IMR-90 (cell line): ENCODE measurements around the gene IL2RG. TPM values are rescaled to one million over a fixed set of nuclear protein-coding genes. Genes with fewer than 3 reads are reported as not detected.

ENCODE experiments used
- ATAC-seq: fragments of 200-7000 bp; cut with Tn5 transposase; 2 replicates; pipeline ENCODE4 v1.9.1; 2020; ENCODE audit warnings: low read depth, mild to moderate bottlenecking, moderate library complexity
- BruUV-seq: library from RNA; stranded (reverse); fragments of 400-500 nt; replicated peaks from 2 replicates; lab custom pipeline; 2021; lab: Mats Ljungman, UMichigan
- CTCF ChIA-PET: fragments of 300-600 bp; formaldehyde crosslinking; extraction: SDS; loops from one replicate; lab custom pipeline; 2021; ENCODE audit warnings: antibody characterized with exemption; lab: Yijun Ruan, JAX
- POLR2A ChIA-PET: fragments of 300-600 bp; sonication (Branson Sonifier 250); formaldehyde crosslinking; loops from one replicate; lab custom pipeline; 2022; ENCODE audit warnings: antibody characterized with exemption; ENCODE audit not compliant: unreplicated experiment; lab: Charles Lee
- DNase-seq: peaks from one replicate; pipeline ENCODE4 v3.0.0; 2013
- H2AFZ ChIP-seq: replicated peaks from 2 replicates; pipeline ENCODE3; 2013; ENCODE audit warnings: low read length, mild to moderate bottlenecking; ENCODE audit not compliant: poor library complexity
- H2AK5ac ChIP-seq: 2 replicates; pipeline ENCODE4 v1.6.1; 2013; ENCODE audit warnings: low read depth, low read length, inconsistent platforms
- H2AK9ac ChIP-seq: replicated peaks from 2 replicates; pipeline ENCODE3; 2013; ENCODE audit warnings: mild to moderate bottlenecking, low read depth, low read length, moderate library complexity; ENCODE audit not compliant: poor library complexity
- H2BK120ac ChIP-seq: 2 replicates; pipeline ENCODE4 v1.6.1; 2013; ENCODE audit warnings: low read depth, low read length, inconsistent platforms
- H2BK15ac ChIP-seq: 3 replicates; pipeline ENCODE4 v1.6.1; 2013; ENCODE audit warnings: low read depth, low read length, inconsistent platforms
- H2BK20ac ChIP-seq: 2 replicates; pipeline ENCODE4 v1.6.1; 2013; ENCODE audit warnings: low read depth, mild to moderate bottlenecking, inconsistent platforms, low read length, moderate library complexity
- H2BK5ac ChIP-seq: 2 replicates; pipeline ENCODE4 v1.6.1; 2013; ENCODE audit warnings: mild to moderate bottlenecking, low read depth, low read length, inconsistent platforms; ENCODE audit not compliant: poor library complexity, severe bottlenecking
- H3K14ac ChIP-seq: replicated peaks from 2 replicates; pipeline ENCODE4 v1.6.1; 2013; ENCODE audit warnings: low read depth, low read length, inconsistent platforms
- H3K18ac ChIP-seq: 2 replicates; pipeline ENCODE4 v1.6.1; 2013; ENCODE audit warnings: low read depth, low read length, control low read depth
- H3K23ac ChIP-seq: 2 replicates; pipeline ENCODE4 v1.6.1; 2013; ENCODE audit warnings: low read depth, low read length, inconsistent platforms
- H3K27ac ChIP-seq: 2 replicates; pipeline ENCODE4 v1.5.1; 2013; ENCODE audit warnings: mild to moderate bottlenecking, control low read depth, low read length; ENCODE audit not compliant: insufficient read depth
- H3K27me3 ChIP-seq: 2 replicates; pipeline ENCODE4 v1.6.1; 2013; ENCODE audit warnings: low read length; ENCODE audit not compliant: control insufficient read depth, insufficient read depth
- H3K36me3 ChIP-seq: 2 replicates; pipeline ENCODE4 v1.6.1; 2013; ENCODE audit warnings: low read length, mixed read lengths; ENCODE audit not compliant: control insufficient read depth, insufficient read depth
- H3K4ac ChIP-seq: 2 replicates; pipeline ENCODE4 v1.6.1; 2013; ENCODE audit warnings: low read depth, low read length, inconsistent platforms
- H3K4me1 ChIP-seq: 2 replicates; pipeline ENCODE4 v1.6.1; 2013; ENCODE audit warnings: low read length, mixed read lengths; ENCODE audit not compliant: control insufficient read depth, insufficient read depth
- H3K4me2 ChIP-seq: 2 replicates; pipeline ENCODE4 v1.6.1; 2013; ENCODE audit warnings: low read depth, mild to moderate bottlenecking, control low read depth, low read length, moderate library complexity
- H3K4me3 ChIP-seq: 2 replicates; pipeline ENCODE4 v1.5.1; 2013; ENCODE audit warnings: low read depth, mild to moderate bottlenecking, control low read depth, low read length, moderate library complexity; ENCODE audit not compliant: insufficient read depth
- H3K56ac ChIP-seq: 2 replicates; pipeline ENCODE4 v1.6.1; 2013; ENCODE audit warnings: low read length, inconsistent platforms; ENCODE audit not compliant: insufficient read depth; ENCODE audit errors: extremely low read depth
- H3K79me1 ChIP-seq, 2 experiments: 2 replicates each; pipeline ENCODE4 v1.6.1; 2013; ENCODE audit warnings: low read length in 2 of 2, inconsistent platforms in 1 of 2, low read depth in 1 of 2
- H3K9ac ChIP-seq: 2 replicates; pipeline ENCODE4 v1.6.1; 2013; ENCODE audit warnings: low read depth, low read length, control low read depth
- H3K9me1 ChIP-seq: 2 replicates; pipeline ENCODE4 v1.6.1; 2013; ENCODE audit warnings: low read length, inconsistent platforms; ENCODE audit not compliant: insufficient read depth
- H3K9me3 ChIP-seq: 2 replicates; pipeline ENCODE4 v1.6.1; 2013; ENCODE audit warnings: low read length; ENCODE audit not compliant: control insufficient read depth, insufficient read depth
- H4K20me1 ChIP-seq: 2 replicates; pipeline ENCODE4 v1.6.1; 2013; ENCODE audit warnings: low read length, inconsistent platforms; ENCODE audit not compliant: insufficient read depth
- H4K5ac ChIP-seq: 2 replicates; pipeline ENCODE4 v1.6.1; 2013; ENCODE audit warnings: mild to moderate bottlenecking, low read depth, low read length, control low read depth
- H4K8ac ChIP-seq, 2 experiments: 2 replicates each; pipeline ENCODE4 v1.6.1; 2013; ENCODE audit warnings: low read depth in 2 of 2, low read length in 2 of 2, control low read depth in 1 of 2, inconsistent platforms in 1 of 2
- H4K91ac ChIP-seq: 2 replicates; pipeline ENCODE4 v1.6.1; 2013; ENCODE audit warnings: low read depth, low read length, inconsistent platforms; ENCODE audit not compliant: insufficient read depth
- CHD1 ChIP-seq: IDR thresholded peaks from 2 replicates; pipeline ENCODE4 v1.6.1; 2012; ENCODE audit warnings: low read depth, low read length, improper control_type of control experiment
- FOS ChIP-seq: fragments of 150-350 bp; IDR thresholded peaks from 2 replicates; pipeline ENCODE4 v1.6.1; 2016; ENCODE audit warnings: low read depth, low read length
- MAZ ChIP-seq: IDR thresholded peaks from 2 replicates; pipeline ENCODE4 v1.6.1; 2012; ENCODE audit warnings: low read depth, mild to moderate bottlenecking, low read length, improper control_type of control experiment, moderate library complexity, borderline replicate concordance
- MXI1 ChIP-seq: IDR thresholded peaks from 2 replicates; pipeline ENCODE4 v1.6.1; 2012; ENCODE audit warnings: low read depth, mild to moderate bottlenecking, low read length, moderate library complexity, borderline replicate concordance
- NFE2L2 ChIP-seq: fragments of 150-350 bp; IDR thresholded peaks from 2 replicates; pipeline ENCODE4 v1.6.1; 2016; ENCODE audit warnings: low read depth, mild to moderate bottlenecking, low read length
- POLR2A ChIP-seq: IDR thresholded peaks from 2 replicates; pipeline ENCODE4 v1.6.1; 2012; ENCODE audit warnings: mild to moderate bottlenecking, low read depth, low read length
- RAD21 ChIP-seq: IDR thresholded peaks from 2 replicates; pipeline ENCODE4 v1.6.1; 2012; ENCODE audit warnings: low read length, improper control_type of control experiment
- RFX5 ChIP-seq: IDR thresholded peaks from 2 replicates; pipeline ENCODE4 v1.8.0; 2012; ENCODE audit warnings: low read depth, mild to moderate bottlenecking, low read length, moderate library complexity
- WGBS, 2 experiments: methylation state at CpG; one replicate each; pipeline versions ENCODE4 v1.1.5 to v1.1.7; 2013; ENCODE audit warnings: missing lambda C conversion rate in 2 of 2; ENCODE audit not compliant: insufficient read length in 1 of 2; ENCODE audit errors: extremely low coverage in 2 of 2; 5-methylcytosine and 5-hydroxymethylcytosine counted together
- dilution Hi-C: fragments of 300-500 bp; cut with HindIII; formaldehyde crosslinking; loops from one replicate; pipeline ENCODE4 v1.14.3; 2018; ENCODE audit warnings: low sequenced_read_pairs; ENCODE audit not compliant: unreplicated experiment
- in situ Hi-C: fragments of 300-500 bp; cut with MboI; formaldehyde crosslinking; loops from 3 replicates; pipeline ENCODE4 v1.14.3; 2019; ENCODE audit warnings: low sequenced_read_pairs, inconsistent platforms, mixed read lengths
- intact Hi-C: fragments of 100-400 bp; cut with micrococcal nuclease; formaldehyde crosslinking; loops from 2 replicates; pipeline ENCODE4 v1.10.0; 2022
- polyA plus RNA-seq, 3 experiments: library from polyadenylated mRNA; depleted of rRNA; stranded (reverse); fragments of >200 nt; gene quantifications; 2 replicates each; pipeline ENCODE4 v1.2.3, GENCODE V29; 2012; ENCODE audit warnings: low replicate concordance in 1 of 3
- total RNA-seq: library from RNA; depleted of rRNA; stranded (reverse); fragments of >200 nt; gene quantifications from 2 replicates; pipeline ENCODE4 v1.2.3, GENCODE V29; 2012
- TF ChIP-seq, protein P1 (sequence below): fragments of 150-350 bp; IDR thresholded peaks from 2 replicates; pipeline ENCODE4 v1.6.1; 2016; ENCODE audit warnings: low read depth, mild to moderate bottlenecking, low read length, moderate library complexity, borderline replicate concordance
- TF ChIP-seq, protein P2 (sequence below): conservative IDR thresholded peaks from 2 replicates; pipeline ENCODE4 v1.5.1; 2012; ENCODE audit warnings: mild to moderate bottlenecking, low read depth, low read length, improper control_type of control experiment
- TF ChIP-seq, protein P3 (sequence below): fragments of 150-350 bp; IDR thresholded peaks from 2 replicates; pipeline ENCODE4 v1.6.1; 2017; ENCODE audit warnings: mild to moderate bottlenecking, antibody characterized with exemption, low read length, low read depth

Gene IL2RG
- total and polyA plus RNA-seq, 2 of the 4 experiments (the other 2 are of a cell fraction): not detected

DNA sequence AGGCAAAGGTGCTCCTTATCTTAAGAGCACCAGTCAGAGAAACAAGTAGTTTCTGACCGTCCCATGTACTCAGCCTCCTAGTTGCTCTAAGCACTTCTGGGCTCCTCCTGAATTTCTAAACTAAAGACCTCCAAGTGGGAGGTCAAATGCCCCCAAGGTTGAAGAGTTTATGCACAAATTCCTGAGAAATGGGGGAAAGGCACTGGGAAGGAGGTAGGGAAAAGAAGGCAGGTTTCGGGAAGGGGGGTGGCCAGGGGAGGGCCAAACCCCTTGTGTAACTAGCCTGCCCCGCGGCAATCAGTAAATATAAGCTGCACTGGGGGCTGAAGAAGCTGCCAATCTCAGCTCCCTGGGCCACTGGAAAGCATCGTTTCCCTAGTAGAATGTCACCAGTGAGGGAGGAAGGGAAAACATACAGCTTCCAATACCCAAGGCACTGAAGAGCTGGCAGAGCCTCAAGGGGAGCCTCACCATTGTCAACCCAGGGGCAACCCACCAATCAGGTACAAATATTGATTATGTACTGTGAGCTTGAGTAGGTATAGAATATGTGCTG is 12.3 kb downstream of the IL2RG start:
- Histone ChIP-seq H3K14ac (no peak overlapping the region), H3K79me1 (no peaks in the 10 kb centered on the region), H3K4ac (no peak overlapping the region), H2BK5ac (no peak overlapping the region), H2AFZ (no peak overlapping the region), H3K18ac (no peak overlapping the region), H2AK5ac (no peak overlapping the region), H3K9ac (no peak overlapping the region), H2BK15ac (no peak overlapping the region), H3K56ac (no peak overlapping the region), H4K8ac (no peak overlapping the region), H3K27me3 (peaks cover 21% of the 10 kb centered on the region), H3K4me1 (no peaks in the 10 kb centered on the region), H3K9me3 (no peaks in the 10 kb centered on the region), H3K23ac (no peak overlapping the region), H3K9me1 (no peaks in the 10 kb centered on the region), H3K4me2 (no peak overlapping the region), H2AK9ac (no peak overlapping the region), H3K36me3 (no peaks in the 10 kb centered on the region), H4K91ac (no peak overlapping the region), H4K20me1 (no peaks in the 10 kb centered on the region), H2BK120ac (no peak overlapping the region), H3K4me3 (no peak overlapping the region), H3K27ac (no peak overlapping the region), H2BK20ac (no peak overlapping the region), H4K5ac (no peak overlapping the region)
- ChIA-PET POLR2A (no interaction called here), CTCF (interaction anchor here (1.0 kb wide), 1 partner anchor 30 kb away, joined by 3 read pairs; no protein-coding TSS in a partner anchor)
- DNase-seq (no peak), ATAC-seq (no peak)
- dilution Hi-C loops: no loop called here
- intact Hi-C loops: no loop called here
- in situ Hi-C loops: no loop called here
- no CpG with 5 or more reads among the region's 5 CpGs for WGBS, 2 experiments
- TF ChIP-seq MXI1 (no peak), RAD21 (no peak), MAZ (no peak), POLR2A (no peak), FOS (no peak), CHD1 (no peak), NFE2L2 (no peak), RFX5 (no peak)
- TF ChIP-seq, protein P1, sequence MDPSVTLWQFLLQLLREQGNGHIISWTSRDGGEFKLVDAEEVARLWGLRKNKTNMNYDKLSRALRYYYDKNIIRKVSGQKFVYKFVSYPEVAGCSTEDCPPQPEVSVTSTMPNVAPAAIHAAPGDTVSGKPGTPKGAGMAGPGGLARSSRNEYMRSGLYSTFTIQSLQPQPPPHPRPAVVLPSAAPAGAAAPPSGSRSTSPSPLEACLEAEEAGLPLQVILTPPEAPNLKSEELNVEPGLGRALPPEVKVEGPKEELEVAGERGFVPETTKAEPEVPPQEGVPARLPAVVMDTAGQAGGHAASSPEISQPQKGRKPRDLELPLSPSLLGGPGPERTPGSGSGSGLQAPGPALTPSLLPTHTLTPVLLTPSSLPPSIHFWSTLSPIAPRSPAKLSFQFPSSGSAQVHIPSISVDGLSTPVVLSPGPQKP: no peak
- TF ChIP-seq, protein P2, sequence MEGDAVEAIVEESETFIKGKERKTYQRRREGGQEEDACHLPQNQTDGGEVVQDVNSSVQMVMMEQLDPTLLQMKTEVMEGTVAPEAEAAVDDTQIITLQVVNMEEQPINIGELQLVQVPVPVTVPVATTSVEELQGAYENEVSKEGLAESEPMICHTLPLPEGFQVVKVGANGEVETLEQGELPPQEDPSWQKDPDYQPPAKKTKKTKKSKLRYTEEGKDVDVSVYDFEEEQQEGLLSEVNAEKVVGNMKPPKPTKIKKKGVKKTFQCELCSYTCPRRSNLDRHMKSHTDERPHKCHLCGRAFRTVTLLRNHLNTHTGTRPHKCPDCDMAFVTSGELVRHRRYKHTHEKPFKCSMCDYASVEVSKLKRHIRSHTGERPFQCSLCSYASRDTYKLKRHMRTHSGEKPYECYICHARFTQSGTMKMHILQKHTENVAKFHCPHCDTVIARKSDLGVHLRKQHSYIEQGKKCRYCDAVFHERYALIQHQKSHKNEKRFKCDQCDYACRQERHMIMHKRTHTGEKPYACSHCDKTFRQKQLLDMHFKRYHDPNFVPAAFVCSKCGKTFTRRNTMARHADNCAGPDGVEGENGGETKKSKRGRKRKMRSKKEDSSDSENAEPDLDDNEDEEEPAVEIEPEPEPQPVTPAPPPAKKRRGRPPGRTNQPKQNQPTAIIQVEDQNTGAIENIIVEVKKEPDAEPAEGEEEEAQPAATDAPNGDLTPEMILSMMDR: no peak
- TF ChIP-seq, protein P3, sequence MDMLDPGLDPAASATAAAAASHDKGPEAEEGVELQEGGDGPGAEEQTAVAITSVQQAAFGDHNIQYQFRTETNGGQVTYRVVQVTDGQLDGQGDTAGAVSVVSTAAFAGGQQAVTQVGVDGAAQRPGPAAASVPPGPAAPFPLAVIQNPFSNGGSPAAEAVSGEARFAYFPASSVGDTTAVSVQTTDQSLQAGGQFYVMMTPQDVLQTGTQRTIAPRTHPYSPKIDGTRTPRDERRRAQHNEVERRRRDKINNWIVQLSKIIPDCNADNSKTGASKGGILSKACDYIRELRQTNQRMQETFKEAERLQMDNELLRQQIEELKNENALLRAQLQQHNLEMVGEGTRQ: no peak
- no TSS peak for BruUV-seq
